HepG2 (cell line): ENCODE data around the gene VPS13D. TPM values are rescaled to one million over a fixed set of nuclear protein-coding genes. Genes with fewer than 3 reads are reported as not detected.

ENCODE experiments used
- ARHGAP35 ChIP-seq: sonication (generic); formaldehyde crosslinking; IDR thresholded peaks from 2 replicates; pipeline ENCODE4 v1.9.0; 2022; ENCODE audit warnings: mild to moderate bottlenecking, inconsistent platforms, moderate library complexity, missing genetic modification reagents, borderline replicate concordance
- CHD2 ChIP-seq: IDR thresholded peaks from 2 replicates; pipeline ENCODE4 v1.6.1; 2011; ENCODE audit warnings: low read depth, low read length, improper control_type of control experiment
- FOXC1 ChIP-seq: sonication (generic); formaldehyde crosslinking; IDR thresholded peaks from 2 replicates; pipeline ENCODE4 v1.8.0; 2022; ENCODE audit warnings: mild to moderate bottlenecking, missing genetic modification reagents, borderline replicate concordance
- GABPA ChIP-seq, 2 experiments: IDR thresholded peaks; 2 replicates each; pipeline ENCODE4 v1.6.1; 2011 to 2016; ENCODE audit warnings: low read depth in 2 of 2, low read length in 1 of 2, missing biosample characterization in 1 of 2, missing genetic modification characterization in 1 of 2
- MEIS2 ChIP-seq: sonication (generic); formaldehyde crosslinking; IDR thresholded peaks from 2 replicates; pipeline ENCODE4 v1.9.0; 2021; ENCODE audit warnings: mild to moderate bottlenecking, missing genetic modification reagents
- MTF1 ChIP-seq: sonication (generic); formaldehyde crosslinking; IDR thresholded peaks from 2 replicates; pipeline ENCODE4 v1.5.0; 2020; ENCODE audit warnings: missing genetic modification reagents
- NFE2L2 ChIP-seq: fragments of 150-350 bp; IDR thresholded peaks from 2 replicates; pipeline ENCODE4 v1.6.1; 2014; ENCODE audit warnings: low read length
- NKX3-1 ChIP-seq: sonication (generic); formaldehyde crosslinking; IDR thresholded peaks from 2 replicates; pipeline ENCODE4 v1.5.0; 2020; ENCODE audit warnings: missing genetic modification reagents
- NR0B2 ChIP-seq: sonication (generic); formaldehyde crosslinking; IDR thresholded peaks from 2 replicates; pipeline ENCODE4 v1.4.0; 2020; ENCODE audit warnings: mild to moderate bottlenecking, missing genetic modification reagents
- RELA ChIP-seq: sonication (generic); formaldehyde crosslinking; IDR thresholded peaks from 2 replicates; pipeline ENCODE4 v1.4.0; 2020; ENCODE audit warnings: missing genetic modification reagents
- REPIN1 ChIP-seq: sonication (generic); formaldehyde crosslinking; IDR thresholded peaks from 2 replicates; pipeline ENCODE4 v1.8.0; 2022; ENCODE audit warnings: missing genetic modification reagents, low read depth, mild to moderate bottlenecking, borderline replicate concordance
- TBX2 ChIP-seq: sonication (generic); formaldehyde crosslinking; IDR thresholded peaks from 2 replicates; pipeline ENCODE4 v1.5.0; 2020; ENCODE audit warnings: missing genetic modification reagents, mild to moderate bottlenecking, borderline replicate concordance
- ZFY ChIP-seq: sonication (generic); formaldehyde crosslinking; IDR thresholded peaks from 2 replicates; pipeline ENCODE4 v1.4.0; 2020; ENCODE audit warnings: missing genetic modification reagents
- ZNF101 ChIP-seq: sonication (generic); formaldehyde crosslinking; IDR thresholded peaks from 2 replicates; pipeline ENCODE4 v1.4.0; 2020; ENCODE audit warnings: mild to moderate bottlenecking, low read depth, missing genetic modification reagents, borderline replicate concordance
- ZNF124 ChIP-seq: sonication (generic); formaldehyde crosslinking; IDR thresholded peaks from 2 replicates; pipeline ENCODE4 v1.4.0; 2020; ENCODE audit warnings: missing genetic modification reagents
- ZNF557 ChIP-seq: sonication (generic); formaldehyde crosslinking; IDR thresholded peaks from 2 replicates; pipeline ENCODE4 v1.4.0; 2020; ENCODE audit warnings: missing genetic modification reagents
- ZNF572 ChIP-seq: sonication (generic); formaldehyde crosslinking; IDR thresholded peaks from 2 replicates; pipeline ENCODE4 v1.5.1; 2020; ENCODE audit warnings: mild to moderate bottlenecking, missing genetic modification reagents
- ZNF678 ChIP-seq: sonication (generic); formaldehyde crosslinking; IDR thresholded peaks from 2 replicates; pipeline ENCODE4 v1.4.0; 2020; ENCODE audit warnings: mild to moderate bottlenecking, missing genetic modification reagents
- ZNF709 ChIP-seq: sonication (generic); formaldehyde crosslinking; IDR thresholded peaks from 2 replicates; pipeline ENCODE4 v1.5.0; 2020; ENCODE audit warnings: mild to moderate bottlenecking, missing genetic modification reagents
- ZNF75D ChIP-seq: sonication (generic); formaldehyde crosslinking; IDR thresholded peaks from 2 replicates; pipeline ENCODE4 v1.8.1; 2023; ENCODE audit warnings: missing genetic modification reagents, mild to moderate bottlenecking, borderline replicate concordance
- ZZZ3 ChIP-seq: sonication (generic); formaldehyde crosslinking; IDR thresholded peaks from 2 replicates; pipeline ENCODE4 v1.4.0; 2020; ENCODE audit warnings: missing genetic modification reagents, mild to moderate bottlenecking, borderline replicate concordance
- polyA plus RNA-seq, 8 experiments: library from polyadenylated mRNA; depleted of rRNA in 3 of 8; stranded (reverse) in 7 of 8; unstranded in 1 of 8; fragments of >200 nt; fragmentation: Illumina TruSeq in 4 of 8; extraction: Trizol in 4 of 8; gene quantifications; 2 replicates each; pipeline versions ENCODE4 v1.2.1 to v1.2.3, GENCODE V29; 2011 to 2016; ENCODE audit warnings: low read depth in 4 of 8, missing spikeins in 1 of 8, mixed read lengths in 1 of 8; ENCODE audit not compliant: insufficient read depth in 1 of 8
- total RNA-seq, 5 experiments: library from RNA; depleted of rRNA; stranded (reverse); fragments of >200 nt; fragmentation: Illumina TruSeq; extraction: Trizol; gene quantifications; 2 replicates each; pipeline ENCODE4 v1.2.3, GENCODE V29; 2016; ENCODE audit warnings: low read depth in 1 of 5
- TF ChIP-seq, protein P1 (sequence below): sonication (generic); formaldehyde crosslinking; IDR thresholded peaks from 2 replicates; pipeline ENCODE4 v1.5.1; 2020; ENCODE audit warnings: mild to moderate bottlenecking, moderate library complexity, missing genetic modification reagents
- TF ChIP-seq, protein P2 (sequence below): sonication (generic); formaldehyde crosslinking; IDR thresholded peaks from 2 replicates; pipeline ENCODE4 v1.4.0; 2020; ENCODE audit warnings: missing genetic modification reagents
- TF ChIP-seq, protein P3 (sequence below): sonication (generic); formaldehyde crosslinking; conservative IDR thresholded peaks from 2 replicates; pipeline ENCODE4 v1.4.0; 2020; ENCODE audit warnings: missing genetic modification reagents
- TF ChIP-seq, protein P4 (sequence below): sonication (generic); formaldehyde crosslinking; IDR thresholded peaks from 2 replicates; pipeline ENCODE4 v1.8.0; 2022; ENCODE audit warnings: mild to moderate bottlenecking, missing genetic modification reagents, moderate library complexity

Gene VPS13D
- total and polyA plus RNA-seq, 2 of the 13 experiments (the other 11 are each of a cell fraction or from before 2014, with no cell fraction given) = 8.6 to 13.9 TPM

DNA sequence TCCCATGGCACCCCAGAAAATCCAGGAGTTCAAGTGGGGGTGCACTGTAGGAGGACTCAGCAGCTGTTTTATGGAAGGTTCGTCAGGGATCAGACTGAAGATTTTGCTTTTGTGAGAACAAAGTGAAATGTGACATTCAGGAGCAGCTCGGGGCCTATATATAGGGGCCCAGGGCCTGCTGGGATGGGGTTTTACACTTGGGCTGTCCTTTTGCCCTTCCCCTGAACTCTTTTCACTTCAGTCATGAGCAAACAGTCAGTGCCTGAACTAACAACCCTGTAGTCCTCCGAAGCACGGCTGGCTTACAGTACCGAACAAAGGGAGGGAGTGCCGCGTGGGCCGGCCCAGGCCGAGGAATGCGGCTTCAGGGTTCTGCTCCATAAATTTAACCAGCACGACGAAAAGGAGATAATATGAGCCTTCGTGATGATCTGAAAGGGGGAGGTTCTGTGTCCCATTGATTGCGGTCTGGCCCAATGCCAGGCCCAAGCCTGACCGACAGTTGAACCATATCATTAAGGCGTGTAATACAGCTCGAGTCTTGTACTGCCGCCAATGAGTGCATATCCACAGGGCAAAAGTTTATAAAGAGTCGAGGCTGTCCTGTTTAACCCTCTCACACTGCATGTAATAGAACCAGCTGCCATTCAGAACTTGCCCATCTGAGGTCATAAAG, 248.2 kb downstream of the VPS13D start (continued):
- TF ChIP-seq ZNF557 (CRISPR knock-in tag) = 0 out of 2 replicates have a peak, but pooled peaks have one; percentile 73
- TF ChIP-seq ZNF572 = no peak
- TF ChIP-seq, protein P1, sequence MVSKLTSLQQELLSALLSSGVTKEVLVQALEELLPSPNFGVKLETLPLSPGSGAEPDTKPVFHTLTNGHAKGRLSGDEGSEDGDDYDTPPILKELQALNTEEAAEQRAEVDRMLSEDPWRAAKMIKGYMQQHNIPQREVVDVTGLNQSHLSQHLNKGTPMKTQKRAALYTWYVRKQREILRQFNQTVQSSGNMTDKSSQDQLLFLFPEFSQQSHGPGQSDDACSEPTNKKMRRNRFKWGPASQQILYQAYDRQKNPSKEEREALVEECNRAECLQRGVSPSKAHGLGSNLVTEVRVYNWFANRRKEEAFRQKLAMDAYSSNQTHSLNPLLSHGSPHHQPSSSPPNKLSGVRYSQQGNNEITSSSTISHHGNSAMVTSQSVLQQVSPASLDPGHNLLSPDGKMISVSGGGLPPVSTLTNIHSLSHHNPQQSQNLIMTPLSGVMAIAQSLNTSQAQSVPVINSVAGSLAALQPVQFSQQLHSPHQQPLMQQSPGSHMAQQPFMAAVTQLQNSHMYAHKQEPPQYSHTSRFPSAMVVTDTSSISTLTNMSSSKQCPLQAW = peak; percentile 31; the same call in 1 of the 2 replicates
- TF ChIP-seq ZZZ3 (CRISPR knock-in tag) = no peak
- no peak for TF ChIP-seq NR0B2 (CRISPR knock-in tag)
- no peak for TF ChIP-seq NFE2L2
- TF ChIP-seq MEIS2 (CRISPR knock-in tag) = peak; percentile 50; the same call in 1 of the 2 replicates
- TF ChIP-seq, protein P2, sequence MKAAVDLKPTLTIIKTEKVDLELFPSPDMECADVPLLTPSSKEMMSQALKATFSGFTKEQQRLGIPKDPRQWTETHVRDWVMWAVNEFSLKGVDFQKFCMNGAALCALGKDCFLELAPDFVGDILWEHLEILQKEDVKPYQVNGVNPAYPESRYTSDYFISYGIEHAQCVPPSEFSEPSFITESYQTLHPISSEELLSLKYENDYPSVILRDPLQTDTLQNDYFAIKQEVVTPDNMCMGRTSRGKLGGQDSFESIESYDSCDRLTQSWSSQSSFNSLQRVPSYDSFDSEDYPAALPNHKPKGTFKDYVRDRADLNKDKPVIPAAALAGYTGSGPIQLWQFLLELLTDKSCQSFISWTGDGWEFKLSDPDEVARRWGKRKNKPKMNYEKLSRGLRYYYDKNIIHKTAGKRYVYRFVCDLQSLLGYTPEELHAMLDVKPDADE (CRISPR knock-in tag) = 0 out of 2 replicates have a peak, but pooled peaks have one; percentile 21
- TF ChIP-seq FOXC1 (CRISPR knock-in tag) = peak; percentile 55; the same call in 1 of the 2 replicates
- no peak for TF ChIP-seq CHD2
- no peak for TF ChIP-seq ZNF678 (CRISPR knock-in tag)
- peak; percentile 83 for TF ChIP-seq ZFY
- no peak for TF ChIP-seq GABPA (IDR thresholded peaks at IDR 0.05; ENCODE audit: low read depth, low read length)
- no peak for TF ChIP-seq GABPA (CRISPR knock-in tag; IDR thresholded peaks at IDR 0.05; ENCODE audit: low read depth)
- no peak for TF ChIP-seq NKX3-1 (CRISPR knock-in tag)
- TF ChIP-seq, protein P3, sequence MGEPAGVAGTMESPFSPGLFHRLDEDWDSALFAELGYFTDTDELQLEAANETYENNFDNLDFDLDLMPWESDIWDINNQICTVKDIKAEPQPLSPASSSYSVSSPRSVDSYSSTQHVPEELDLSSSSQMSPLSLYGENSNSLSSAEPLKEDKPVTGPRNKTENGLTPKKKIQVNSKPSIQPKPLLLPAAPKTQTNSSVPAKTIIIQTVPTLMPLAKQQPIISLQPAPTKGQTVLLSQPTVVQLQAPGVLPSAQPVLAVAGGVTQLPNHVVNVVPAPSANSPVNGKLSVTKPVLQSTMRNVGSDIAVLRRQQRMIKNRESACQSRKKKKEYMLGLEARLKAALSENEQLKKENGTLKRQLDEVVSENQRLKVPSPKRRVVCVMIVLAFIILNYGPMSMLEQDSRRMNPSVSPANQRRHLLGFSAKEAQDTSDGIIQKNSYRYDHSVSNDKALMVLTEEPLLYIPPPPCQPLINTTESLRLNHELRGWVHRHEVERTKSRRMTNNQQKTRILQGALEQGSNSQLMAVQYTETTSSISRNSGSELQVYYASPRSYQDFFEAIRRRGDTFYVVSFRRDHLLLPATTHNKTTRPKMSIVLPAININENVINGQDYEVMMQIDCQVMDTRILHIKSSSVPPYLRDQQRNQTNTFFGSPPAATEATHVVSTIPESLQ = no peak
- TF ChIP-seq, protein P4, sequence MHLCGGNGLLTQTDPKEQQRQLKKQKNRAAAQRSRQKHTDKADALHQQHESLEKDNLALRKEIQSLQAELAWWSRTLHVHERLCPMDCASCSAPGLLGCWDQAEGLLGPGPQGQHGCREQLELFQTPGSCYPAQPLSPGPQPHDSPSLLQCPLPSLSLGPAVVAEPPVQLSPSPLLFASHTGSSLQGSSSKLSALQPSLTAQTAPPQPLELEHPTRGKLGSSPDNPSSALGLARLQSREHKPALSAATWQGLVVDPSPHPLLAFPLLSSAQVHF (CRISPR knock-in tag) = no peak
- TF ChIP-seq TBX2 (CRISPR knock-in tag) = peak; percentile 92
- TF ChIP-seq ZNF124 = peak; percentile 63; the same call in 1 of the 2 replicates
- 0 out of 2 replicates have a peak, but pooled peaks have one; percentile 43 for TF ChIP-seq ARHGAP35
- no peak for TF ChIP-seq ZNF101
- no peak for TF ChIP-seq ZNF709 (CRISPR knock-in tag)
- no peak for TF ChIP-seq ZNF75D
- no peak for TF ChIP-seq MTF1 (CRISPR knock-in tag)
- no peak for TF ChIP-seq RELA (CRISPR knock-in tag)
- TF ChIP-seq REPIN1 = peak; percentile 87
